Breast epithelium (tissue), 4 donors: Measurements from ENCODE around the gene OR2T1. TPM values are rescaled to one million over a fixed set of nuclear protein-coding genes. Genes with fewer than 3 reads are reported as not detected.
"Not testable (repeated sequence)": the region's sequence is repeated elsewhere in the genome, so short reads cannot be mapped to it uniquely, and the experiment has no call there.

Experiments
- DNase-seq, 2 donors: peaks; one replicate each; pipeline ENCODE4 v3.0.0-alpha.2; 2019; ENCODE audit warnings: low spot score in 2 of 2
- H3K27ac ChIP-seq, 2 donors: fragments of 200-600 bp; sonication (generic) in 1 of 2; one replicate each; pipeline ENCODE4 v1.5.1; 2016 to 2019; ENCODE audit warnings: mild to moderate bottlenecking in 1 of 2
- H3K27me3 ChIP-seq, 2 donors: fragments of 200-600 bp; sonication (generic) in 1 of 2; one replicate each; pipeline versions ENCODE4 v1.5.1 to v1.6.0; 2017 to 2019; ENCODE audit warnings: control low read depth in 1 of 2, mild to moderate bottlenecking in 1 of 2
- H3K36me3 ChIP-seq: fragments of 200-600 bp; one replicate; pipeline ENCODE4 v1.5.1; 2019
- H3K4me1 ChIP-seq, 2 donors: fragments of 200-600 bp; sonication (generic); one replicate each; pipeline ENCODE4 v1.5.1; 2016 to 2019; ENCODE audit warnings: control low read depth in 1 of 2
- H3K4me3 ChIP-seq, 3 donors: fragments of 200-600 bp; sonication (generic); 1 replicate in 2 of 3; 2 replicates in 1 of 3; pipeline ENCODE4 v1.5.1; 2016 to 2019; ENCODE audit warnings: mild to moderate bottlenecking in 3 of 3, moderate library complexity in 2 of 3
- H3K9me3 ChIP-seq, 2 donors: fragments of 200-600 bp; sonication (generic) in 1 of 2; one replicate each; pipeline ENCODE4 v1.5.1; 2016 to 2019; ENCODE audit warnings: control low read depth in 1 of 2
- CTCF ChIP-seq, 3 donors: fragments of 450-650 bp; IDR thresholded peaks; one replicate each; pipeline ENCODE4 v1.5.1; 2016 to 2017; ENCODE audit warnings: antibody characterized with exemption in 3 of 3, mild to moderate bottlenecking in 3 of 3, moderate library complexity in 3 of 3
- POLR2A ChIP-seq: fragments of 450-650 bp; IDR thresholded peaks from one replicate; pipeline ENCODE4 v1.6.1; 2016; ENCODE audit warnings: antibody characterized with exemption, mild to moderate bottlenecking, moderate library complexity
- POLR2AphosphoS5 ChIP-seq, 3 donors: sonication (generic); formaldehyde crosslinking; IDR thresholded peaks; one replicate each; pipeline ENCODE4 v1.6.1; 2017; ENCODE audit warnings: antibody characterized with exemption in 3 of 3
- intact Hi-C: fragments of 100-400 bp; cut with DNase I; formaldehyde crosslinking; loops from one replicate; pipeline ENCODE4 v1.15.1; 2023; ENCODE audit warnings: low total_unique reads
- total RNA-seq, 3 donors: library from RNA; depleted of rRNA; stranded (reverse); fragments of >200 nt; gene quantifications; one replicate each; pipeline ENCODE4 v1.1.0, GENCODE V29; 2016

OR2T1 gene
- total RNA-seq, 3 donors from 2014 or later = not detected

DNA sequence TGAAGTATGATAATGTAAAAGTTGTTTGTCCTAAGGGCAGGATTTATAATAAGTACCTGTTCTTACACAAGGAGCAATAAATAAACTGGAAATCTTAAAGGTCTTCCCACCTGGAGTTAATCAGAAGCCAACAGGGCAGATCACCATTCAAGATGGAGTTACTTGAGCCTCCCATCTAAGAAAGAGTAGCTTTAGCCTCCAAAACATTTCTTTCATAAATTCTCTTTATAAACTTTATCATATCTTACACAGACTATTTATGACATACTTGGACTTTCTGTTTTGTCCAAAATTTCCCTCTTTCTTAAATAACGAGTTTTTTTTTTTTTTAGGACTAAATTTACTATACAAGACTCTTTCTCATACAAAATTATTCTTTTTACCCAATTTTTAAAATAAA lies 18.5 kb downstream of the OR2T1 start:
- Histone ChIP-seq H3K27ac (no peak overlapping the region), H3K36me3 (no peaks in the 10 kb centered on the region), H3K9me3 (peaks cover 0 to 18% of the 10 kb centered on the region in 2 donors), H3K4me1 (no peaks in the 10 kb centered on the region), H3K27me3 (no peaks in the 10 kb centered on the region), H3K4me3 (no peak overlapping the region)
- TF ChIP-seq POLR2A (no peak), CTCF (IDR thresholded peaks at IDR 0.05) (no peak), POLR2AphosphoS5 (IDR thresholded peaks at IDR 0.05) (no peak)
- DNase-seq = no peak
- intact Hi-C loops = no loop called here

GRCh38 chr1:248427526-248428191 lies 24.8 kb downstream of the OR2T1 start:
- H3K4me3 ChIP-seq, H3K4me1 ChIP-seq, H3K9me3 ChIP-seq, H3K36me3 ChIP-seq, H3K27ac ChIP-seq, H3K27me3 ChIP-seq, DNase-seq, intact Hi-C loops: not testable (repeated sequence)

DNA sequence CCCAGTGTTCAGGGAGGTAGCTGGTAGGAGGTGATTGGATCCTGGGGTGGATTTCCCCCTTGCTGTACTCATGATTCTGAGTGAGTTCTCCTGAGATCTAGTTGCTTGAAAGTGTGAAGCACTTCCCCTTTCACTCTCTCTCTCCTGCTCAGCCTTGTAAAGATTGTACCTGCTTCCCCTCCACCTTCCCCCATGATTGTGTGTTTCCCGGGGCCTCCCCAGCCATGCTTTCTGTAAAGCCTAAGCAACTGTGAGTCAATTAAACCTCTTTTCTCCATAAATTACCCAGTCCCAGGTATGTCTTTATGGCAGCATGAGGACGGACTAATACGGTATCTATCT lies 25.3 kb downstream of the OR2T1 start:
- H3K4me3 ChIP-seq, H3K27me3 ChIP-seq, intact Hi-C loops, H3K27ac ChIP-seq, H3K36me3 ChIP-seq, H3K4me1 ChIP-seq, H3K9me3 ChIP-seq, DNase-seq: not testable (repeated sequence)

DNA sequence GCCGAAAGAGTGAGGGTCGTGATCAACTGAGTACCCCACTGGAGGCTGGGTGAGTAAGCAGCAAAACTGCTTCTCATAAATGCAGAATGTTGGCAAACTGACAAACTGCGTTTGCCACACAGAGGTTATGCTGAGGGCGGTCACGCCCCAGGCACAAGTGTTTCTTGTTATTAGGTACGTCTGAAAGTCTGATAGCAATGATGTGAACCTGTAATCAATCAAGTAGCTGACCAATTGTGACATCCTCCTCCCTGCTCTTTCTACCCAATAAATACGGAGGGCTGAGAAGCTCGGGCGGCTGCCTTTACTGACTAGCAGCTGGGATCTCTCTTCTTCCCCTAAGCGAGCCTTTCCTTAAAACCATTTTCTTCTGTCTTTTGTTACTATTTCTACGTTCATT lies 28.8 kb downstream of the OR2T1 start:
- H3K4me3 ChIP-seq, H3K4me1 ChIP-seq, intact Hi-C loops, DNase-seq, H3K36me3 ChIP-seq, H3K9me3 ChIP-seq, H3K27me3 ChIP-seq, H3K27ac ChIP-seq: not testable (repeated sequence)

- H3K9me3 ChIP-seq, H3K27me3 ChIP-seq, DNase-seq, H3K27ac ChIP-seq, H3K36me3 ChIP-seq, H3K4me1 ChIP-seq, H3K4me3 ChIP-seq, intact Hi-C loops: not testable (repeated sequence)
These were observed 29.4 kb downstream of the OR2T1 start for GRCh38 chr1:248432201-248432600.

- H3K4me1 ChIP-seq, H3K9me3 ChIP-seq, DNase-seq, H3K27me3 ChIP-seq, H3K36me3 ChIP-seq, intact Hi-C loops, H3K4me3 ChIP-seq, H3K27ac ChIP-seq: not testable (repeated sequence)
These were observed 31.1 kb downstream of the OR2T1 start for GRCh38 chr1:248433811-248434415.

- H3K9me3 ChIP-seq, H3K27me3 ChIP-seq, intact Hi-C loops, H3K4me3 ChIP-seq, DNase-seq, H3K36me3 ChIP-seq, H3K4me1 ChIP-seq, H3K27ac ChIP-seq: not testable (repeated sequence)
These were observed 32.1 kb downstream of the OR2T1 start for GRCh38 chr1:248434913-248435312.

DNA sequence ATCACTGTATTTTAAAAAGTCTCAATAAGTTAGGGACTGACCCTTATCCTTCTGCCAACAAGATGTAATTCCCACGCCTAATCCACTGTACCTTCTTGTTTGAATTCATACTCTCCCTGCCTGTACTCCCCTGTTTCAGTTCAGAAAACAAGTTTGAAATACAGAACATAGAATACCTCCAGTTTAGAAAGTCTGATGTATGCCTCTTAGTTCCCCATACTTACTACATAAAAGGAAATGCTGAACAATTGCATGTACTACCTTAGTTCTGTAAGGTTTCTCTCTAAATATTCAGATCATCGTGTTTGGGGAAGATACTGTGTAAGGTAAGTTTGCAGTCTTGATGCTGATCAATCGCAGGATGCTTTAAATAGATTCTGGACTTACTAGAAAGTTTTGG lies 33.5 kb downstream of the OR2T1 start:
- H3K4me1 ChIP-seq, H3K27me3 ChIP-seq, intact Hi-C loops, DNase-seq, H3K9me3 ChIP-seq, H3K27ac ChIP-seq, H3K4me3 ChIP-seq, H3K36me3 ChIP-seq: not testable (repeated sequence)

DNA sequence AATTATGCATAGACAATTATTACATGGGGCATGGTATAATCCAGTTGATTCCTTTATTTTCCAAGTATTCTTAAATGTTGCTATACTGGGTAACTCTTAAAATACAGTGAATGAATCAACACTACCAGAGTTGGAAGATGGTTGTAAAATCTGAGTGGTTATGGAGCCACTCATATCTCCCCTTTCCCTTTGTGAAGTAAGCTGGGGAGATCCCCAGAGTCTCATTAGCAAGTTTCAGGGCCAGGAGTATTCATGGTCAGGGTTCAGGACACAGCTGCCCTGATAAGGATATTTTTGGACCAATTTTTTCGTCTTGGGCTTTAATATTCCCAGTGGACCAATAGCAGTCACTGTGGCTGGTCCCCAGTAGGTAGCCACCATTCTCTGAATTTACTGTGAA lies 35.8 kb downstream of the OR2T1 start:
- intact Hi-C loops, H3K36me3 ChIP-seq, H3K9me3 ChIP-seq, DNase-seq, H3K4me3 ChIP-seq, H3K4me1 ChIP-seq, H3K27me3 ChIP-seq, H3K27ac ChIP-seq: not testable (repeated sequence)

DNA sequence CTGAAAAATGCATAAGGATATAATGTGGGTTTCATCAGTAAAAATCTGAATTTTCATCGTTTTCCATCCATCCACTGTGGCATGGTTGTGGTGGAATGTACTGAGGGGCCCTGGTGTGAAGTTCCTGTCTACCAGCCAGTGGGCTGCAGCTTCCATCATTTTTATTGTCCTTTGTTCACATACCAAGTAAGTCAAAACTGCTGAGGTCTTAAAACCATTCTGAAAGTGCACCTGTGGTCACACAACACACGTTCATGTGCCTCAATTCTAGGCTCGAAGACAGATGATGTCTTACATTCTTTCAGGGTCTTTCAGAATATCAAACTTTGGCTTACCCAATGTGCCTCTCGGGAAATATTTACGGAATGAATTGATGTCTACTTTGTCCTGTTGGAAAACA lies 36.4 kb downstream of the OR2T1 start:
- H3K27ac ChIP-seq, intact Hi-C loops, H3K36me3 ChIP-seq, DNase-seq, H3K27me3 ChIP-seq, H3K4me3 ChIP-seq, H3K4me1 ChIP-seq, H3K9me3 ChIP-seq: not testable (repeated sequence)

DNA sequence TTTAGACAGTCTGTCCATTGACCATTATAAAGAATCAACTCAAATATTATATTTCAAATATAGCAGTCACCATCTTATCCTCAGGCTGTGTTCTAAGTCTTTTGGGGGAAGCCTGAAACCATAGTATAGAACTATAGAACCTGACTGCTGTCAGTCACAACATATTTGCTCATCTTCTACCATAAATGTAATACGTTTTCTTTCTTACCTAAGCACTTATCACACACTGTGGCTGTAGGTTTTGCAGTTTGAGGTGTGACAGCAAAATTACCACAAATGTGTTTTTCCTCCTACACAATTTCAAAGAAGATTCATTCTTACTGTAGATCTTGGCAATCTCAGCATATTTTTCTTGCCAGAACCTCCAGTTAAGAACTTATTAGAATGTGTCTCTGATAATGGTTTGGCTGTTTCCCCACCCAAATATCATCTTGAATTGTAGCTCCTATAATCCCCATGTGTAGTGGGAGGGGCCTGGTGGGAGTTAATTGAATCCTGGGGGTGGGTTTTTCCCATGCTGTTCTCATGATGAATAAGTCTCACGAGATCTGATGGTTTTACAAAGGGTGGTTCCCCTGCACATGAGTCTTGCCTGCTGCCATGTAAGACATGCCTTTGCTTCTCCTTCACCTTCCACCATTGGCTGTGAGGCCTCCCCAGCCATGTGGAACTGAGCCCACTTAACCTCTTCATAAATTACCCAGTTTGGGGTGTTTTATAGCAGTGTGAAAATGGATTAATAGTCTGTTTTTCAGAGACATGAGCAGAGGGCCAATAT lies 39.8 kb downstream of the OR2T1 start:
- H3K4me1 ChIP-seq, intact Hi-C loops, H3K4me3 ChIP-seq, H3K27me3 ChIP-seq, H3K36me3 ChIP-seq, DNase-seq, H3K27ac ChIP-seq, H3K9me3 ChIP-seq: not testable (repeated sequence)

- H3K4me1 ChIP-seq, intact Hi-C loops, H3K36me3 ChIP-seq, H3K9me3 ChIP-seq, DNase-seq, H3K4me3 ChIP-seq, H3K27me3 ChIP-seq, H3K27ac ChIP-seq: not testable (repeated sequence)
These were observed 41.8 kb downstream of the OR2T1 start for GRCh38 chr1:248444603-248445002.
